IMR-90 (cell line): ENCODE results near the gene NREP.

Experiments used
- CTCF ChIP-seq: conservative IDR thresholded peaks from 2 replicates; pipeline ENCODE4 v1.5.1; 2012; ENCODE audit warnings: mild to moderate bottlenecking, low read depth, low read length, improper control_type of control experiment
- MAFK ChIP-seq: IDR thresholded peaks from 2 replicates; pipeline ENCODE4 v1.6.1; 2012; ENCODE audit warnings: low read depth, low read length, improper control_type of control experiment
- POLR2A ChIP-seq: IDR thresholded peaks from 2 replicates; pipeline ENCODE4 v1.6.1; 2012; ENCODE audit warnings: mild to moderate bottlenecking, low read depth, low read length
- USF2 ChIP-seq: fragments of 150-350 bp; IDR thresholded peaks from 2 replicates; pipeline ENCODE4 v1.6.1; 2017; ENCODE audit warnings: mild to moderate bottlenecking, antibody characterized with exemption, low read length, low read depth

- TF ChIP-seq POLR2A (no peak), CTCF (no peak), MAFK (no peak), USF2 (peak; percentile 46; the same call in 1 of the 2 replicates)
Observed at GRCh38 chr5:111735583-111736270, 21.3 kb downstream of the NREP start.
